ENCODE measurements around the gene PIGQ.

The PIGQ gene

GRCh38 chr16:572865-573650, 3.3 kb downstream of the PIGQ start:
- DNase-seq: no peak

GRCh38 chr16:574021-574760, 4.4 kb downstream of the PIGQ start:
- DNase-seq: no peak

GRCh38 chr16:575354-576196, 5.8 kb downstream of the PIGQ start:
- DNase-seq: no peak

GRCh38 chr16:576197-576822, 6.5 kb downstream of the PIGQ start:
- no peak for DNase-seq

- no peak for DNase-seq
Measured at GRCh38 chr16:576823-577201, 7.0 kb downstream of the PIGQ start.

GRCh38 chr16:577796-578195, 8.0 kb downstream of the PIGQ start:
- no peak for DNase-seq

- no peak for DNase-seq
Measured at GRCh38 chr16:578232-578869, 8.6 kb downstream of the PIGQ start.

GRCh38 chr16:578870-579405, 9.2 kb downstream of the PIGQ start:
- peak; percentile 69 for DNase-seq

GRCh38 chr16:580141-580945, 10.6 kb downstream of the PIGQ start:
- DNase-seq: no peak

- no peak for DNase-seq
Measured at GRCh38 chr16:580946-581498, 11.3 kb downstream of the PIGQ start.

GRCh38 chr16:582218-582613, 12.4 kb downstream of the PIGQ start:
- DNase-seq: no peak

- no peak for DNase-seq
Measured at GRCh38 chr16:582614-583331, 13.0 kb downstream of the PIGQ start.

GRCh38 chr16:583470-583814, 13.7 kb downstream of the PIGQ start:
- no peak for DNase-seq

- DNase-seq: no peak
Measured at GRCh38 chr16:583815-584591, 14.2 kb downstream of the PIGQ start.

GRCh38 chr16:585351-585750, 15.6 kb downstream of the PIGQ start:
- DNase-seq: no peak

GRCh38 chr16:586047-586644, 16.4 kb downstream of the PIGQ start:
- no peak for DNase-seq

GRCh38 chr16:586645-587590, 17.1 kb downstream of the PIGQ start:
- no peak for DNase-seq

- peak; percentile 68 for DNase-seq
Measured at GRCh38 chr16:588639-588888, 18.8 kb downstream of the PIGQ start.

Measured in CD4-positive, alpha-beta T cell treated with Interferon gamma for 1 hour (primary cell).